HG03342 (cell line): ENCODE data around the gene CFAP161.

Experiments
- ATAC-seq: cut with Tn5 transposase; IDR thresholded peaks from one replicate; pipeline ENCODE4 v1.9.1; 2021; ENCODE audit warnings: mild to moderate bottlenecking, moderate library complexity; ENCODE audit not compliant: unreplicated experiment

Gene CFAP161

GRCh38 chr15:81133782-81134461 is at the start of gene CFAP161:
TSS of gene CFAP161 (plus strand) at chr15:81134270. CDS start at chr15:81134330, 60 bp downstream.
- no peak for ATAC-seq

DNA sequence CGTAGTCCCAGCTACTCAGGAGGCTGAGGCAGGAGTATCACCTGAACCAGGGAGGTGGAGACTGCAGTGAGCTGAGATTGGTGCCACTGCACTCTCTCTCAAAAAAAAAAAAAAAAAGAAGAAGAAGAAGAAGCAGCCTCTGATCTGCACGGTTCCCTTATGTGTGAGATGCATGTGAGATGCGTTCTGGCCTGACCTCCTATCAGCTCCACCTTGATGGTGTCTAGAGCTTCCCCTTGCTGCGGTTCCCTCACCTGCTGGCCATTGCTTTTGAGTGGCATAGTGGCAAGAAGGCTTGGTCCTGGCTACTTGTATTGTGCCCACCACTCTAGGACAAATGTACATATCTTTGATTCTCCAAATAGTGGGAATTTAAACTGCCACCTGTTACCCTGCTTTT is 49.4 kb upstream of the CFAP161 start:
- no peak for ATAC-seq

DNA sequence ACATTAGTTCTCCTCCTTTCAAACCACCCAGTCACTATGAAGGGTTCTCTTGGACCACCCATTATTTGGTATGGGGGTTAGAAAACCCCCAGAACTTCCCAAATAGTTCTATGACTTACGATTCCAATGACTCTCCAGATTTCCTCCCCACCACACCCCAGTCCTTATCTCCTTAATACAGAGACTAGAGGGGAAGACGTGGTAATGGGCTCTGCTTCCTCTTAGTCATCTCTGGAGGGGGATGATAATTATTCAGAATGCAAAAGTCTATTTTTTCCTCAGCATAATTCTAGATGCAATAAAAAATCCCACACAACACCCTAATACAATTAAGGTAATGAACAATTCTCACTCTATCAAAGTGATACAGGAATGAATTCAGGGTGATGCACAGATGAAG is 48.9 kb upstream of the CFAP161 start:
- ATAC-seq, result no peak

- no peak for ATAC-seq
Observed at GRCh38 chr15:81085898-81086297, 48.2 kb upstream of the CFAP161 start.

DNA sequence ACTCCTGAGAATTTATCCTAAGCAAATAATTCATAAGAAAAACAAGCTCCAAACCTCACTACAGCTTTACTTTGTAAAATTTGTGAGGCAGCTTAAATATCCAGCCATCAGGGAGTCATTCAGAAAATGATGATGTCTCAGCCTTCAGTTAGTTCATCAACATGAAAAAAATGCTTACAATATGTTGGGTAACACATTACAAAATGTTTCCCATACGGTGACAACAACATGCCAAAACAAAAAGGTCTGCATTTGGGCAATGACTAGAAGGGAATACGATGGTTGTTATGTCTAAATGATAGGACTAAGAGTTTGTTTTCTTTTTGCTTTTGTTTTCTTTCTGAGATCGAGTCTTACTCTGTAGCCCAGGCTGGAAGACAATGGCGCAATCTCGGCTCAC is 47.0 kb upstream of the CFAP161 start:
- no peak for ATAC-seq

DNA sequence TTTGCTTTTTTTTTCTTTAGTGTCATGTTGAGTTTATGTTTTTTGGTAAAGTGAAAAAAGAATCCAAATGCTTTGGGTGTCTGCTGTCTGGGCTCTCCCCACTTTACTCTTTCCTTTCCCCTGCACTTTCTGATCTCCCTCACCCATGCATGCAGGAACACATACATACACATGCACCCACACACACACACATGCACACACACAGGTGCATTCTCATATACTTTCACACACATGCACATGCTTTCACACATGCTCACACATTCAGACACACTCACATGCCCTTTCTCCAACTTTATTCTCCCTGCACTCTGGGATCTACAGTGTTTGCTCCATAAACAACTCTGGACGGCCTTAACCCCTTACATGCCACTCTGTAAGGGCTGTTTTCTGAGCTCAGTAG is 46.4 kb upstream of the CFAP161 start:
- no peak for ATAC-seq

GRCh38 chr15:81088470-81089013 is 45.5 kb upstream of the CFAP161 start:
- no peak for ATAC-seq

- no peak for ATAC-seq
Observed at GRCh38 chr15:81091889-81092558, 42.0 kb upstream of the CFAP161 start.

DNA sequence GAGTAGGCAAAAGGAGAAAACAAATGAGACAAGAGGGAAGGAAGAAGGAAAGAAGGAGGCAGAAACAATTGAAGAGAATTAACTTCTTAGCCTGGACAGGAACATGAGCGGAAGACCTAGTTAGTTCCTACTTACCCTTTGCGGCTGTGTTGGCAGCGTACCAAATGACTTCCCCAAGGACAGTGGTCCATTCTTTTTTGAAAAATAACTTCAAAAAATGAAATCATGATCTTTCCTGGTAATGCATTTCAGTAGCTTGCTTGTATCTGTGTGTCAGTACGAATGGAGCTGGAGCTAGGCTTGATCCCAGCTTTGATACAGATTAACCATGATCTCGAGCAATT is 41.5 kb upstream of the CFAP161 start:
- no peak for ATAC-seq

GRCh38 chr15:81093961-81094360 is 40.1 kb upstream of the CFAP161 start:
- ATAC-seq, result no peak

DNA sequence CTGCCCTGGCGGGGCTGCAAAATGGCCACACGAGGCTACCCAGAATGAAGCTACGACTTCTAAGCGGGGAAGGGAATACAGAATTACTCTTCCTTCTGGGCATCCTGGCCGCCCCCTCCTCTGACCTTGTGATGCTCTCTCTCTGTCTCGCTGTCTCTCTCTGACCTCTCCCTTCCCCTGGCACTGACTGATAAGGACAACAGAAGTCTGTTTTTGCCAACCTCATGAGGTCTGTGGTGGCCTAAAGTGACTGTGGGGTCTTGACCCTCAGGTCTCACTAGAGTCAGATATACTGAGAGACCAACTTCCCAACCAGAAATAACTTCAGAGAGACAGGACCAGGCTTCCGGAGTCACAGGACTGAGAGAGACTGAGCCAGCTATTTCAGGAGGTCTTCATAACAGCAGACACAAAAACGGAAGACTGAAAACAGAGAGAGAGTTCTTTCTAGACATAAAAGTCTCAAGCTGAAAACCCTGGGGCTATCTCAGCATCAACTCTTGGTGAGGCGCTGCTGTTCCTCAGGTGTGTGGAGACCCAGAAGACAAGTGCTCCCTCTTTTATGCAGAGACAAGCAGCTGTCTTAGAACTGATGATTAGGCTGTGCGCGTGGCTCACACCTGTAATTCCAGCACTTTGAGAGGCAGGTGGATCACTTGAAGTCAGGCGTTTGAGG is 38.2 kb upstream of the CFAP161 start:
- no peak for ATAC-seq

DNA sequence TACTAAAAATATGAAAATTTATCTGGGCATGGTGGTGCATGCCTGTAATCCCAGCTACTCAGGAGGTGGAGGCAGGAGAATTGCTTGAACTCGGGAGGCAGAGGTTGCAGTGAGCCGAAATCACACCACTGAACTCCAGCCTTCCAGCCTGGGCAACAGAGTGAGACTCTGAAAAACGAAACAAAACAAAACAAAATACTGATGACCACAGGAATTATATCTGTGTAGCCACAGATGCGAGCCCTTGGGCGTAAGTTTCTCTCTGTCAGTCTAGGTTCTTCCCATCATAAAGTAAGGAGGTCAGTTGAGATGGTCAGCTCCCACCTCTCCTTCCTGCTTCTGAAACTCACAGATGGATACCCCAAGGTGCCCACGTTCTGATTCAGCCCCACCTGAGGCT is 37.7 kb upstream of the CFAP161 start:
- no peak for ATAC-seq

- ATAC-seq, result no peak
Observed at GRCh38 chr15:81097116-81097889, 36.8 kb upstream of the CFAP161 start.

- no peak for ATAC-seq
Observed at GRCh38 chr15:81097890-81098280, 36.2 kb upstream of the CFAP161 start.

DNA sequence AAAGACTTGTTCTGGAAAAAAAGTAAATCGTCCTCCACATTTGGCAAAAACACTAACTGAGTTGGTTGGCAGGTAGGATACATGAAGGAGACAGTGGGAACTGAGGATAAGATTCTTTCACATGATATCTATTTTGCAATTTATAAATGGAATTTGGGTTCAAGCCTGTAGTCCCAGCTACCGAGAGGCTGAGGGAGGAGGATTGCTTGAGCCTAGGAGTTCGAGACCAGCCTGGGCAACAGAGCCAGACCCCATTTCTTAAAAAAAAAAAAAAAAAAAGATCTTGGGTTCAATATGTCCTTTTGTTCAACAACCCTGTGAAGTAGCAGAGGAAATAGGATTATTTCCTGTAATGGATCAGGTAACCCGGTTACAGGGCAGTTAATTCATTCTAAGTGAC is 35.7 kb upstream of the CFAP161 start:
- ATAC-seq, result no peak

DNA sequence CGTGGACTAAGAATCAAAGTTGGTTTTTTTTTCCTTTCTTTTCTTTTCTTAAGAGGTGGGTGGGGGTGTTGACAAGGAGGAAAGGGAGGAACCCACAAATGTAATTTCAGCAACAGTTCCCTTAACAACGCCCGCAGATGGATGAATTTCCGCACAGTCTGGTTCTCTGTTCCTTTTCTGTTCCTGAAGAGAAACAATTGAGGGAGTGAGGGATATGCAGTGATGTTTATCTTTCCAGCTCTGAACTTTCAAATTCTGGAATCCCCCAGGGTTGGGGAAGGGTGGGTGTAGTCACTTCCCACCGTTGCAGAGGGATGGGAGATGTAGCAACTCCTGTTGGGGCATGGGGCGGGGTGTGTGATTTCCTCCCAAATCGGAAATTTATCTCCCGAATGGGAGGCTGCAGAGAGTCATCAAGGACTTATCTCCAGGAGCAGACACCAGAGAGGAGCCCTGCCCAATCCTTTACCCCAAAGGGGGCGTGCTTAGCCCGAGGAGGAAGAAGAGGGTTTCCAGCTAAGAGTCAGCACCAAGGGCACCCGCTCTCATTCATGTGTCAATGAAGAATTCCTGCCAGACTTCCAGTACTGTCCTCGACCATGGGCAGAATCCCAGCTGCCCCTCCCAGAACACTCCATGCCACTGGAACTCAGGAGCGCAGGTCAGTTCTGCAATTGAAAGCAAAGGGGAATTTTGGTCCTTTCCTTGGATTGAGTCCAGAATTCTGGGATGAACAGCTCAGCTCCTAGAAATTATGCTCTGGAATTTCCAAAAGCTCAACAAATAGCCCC is 35.0 kb upstream of the CFAP161 start:
- no peak for ATAC-seq

GRCh38 chr15:81101894-81102815 is 31.9 kb upstream of the CFAP161 start:
- ATAC-seq, result no peak

DNA sequence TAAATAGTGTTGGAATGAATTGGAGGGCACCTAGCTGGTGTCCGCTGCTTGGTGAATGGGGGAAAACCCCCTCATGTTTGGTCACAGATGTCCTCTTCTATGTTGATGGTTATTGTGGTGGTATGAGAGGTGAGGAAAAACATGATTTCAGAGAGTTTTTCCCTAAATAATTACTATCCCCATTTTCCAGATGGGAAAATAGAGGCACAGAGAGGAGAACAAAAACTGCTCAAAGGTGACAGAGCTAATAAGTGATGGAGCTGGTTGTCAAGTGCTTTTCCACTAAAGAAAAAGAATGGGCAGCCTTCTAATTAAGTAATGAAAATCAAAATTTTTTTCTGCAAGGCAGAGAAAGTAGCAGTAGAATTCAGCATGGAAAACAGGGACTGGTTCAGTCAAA is 30.2 kb upstream of the CFAP161 start:
- no peak for ATAC-seq

GRCh38 chr15:81105545-81105944 is 28.5 kb upstream of the CFAP161 start:
- ATAC-seq, result no peak
